Activated CD4-positive, CD25-positive, alpha-beta regulatory T cell treated with anti-CD3 and anti-CD28 coated beads, Interleukin-2, amount 50 U/mL, for 72 hours (primary cell): Measurements from ENCODE around the gene MSRB3.

ENCODE experiments used
- DNase-seq: peaks from one replicate; pipeline ENCODE4 v3.0.0; 2021

Gene MSRB3

GRCh38 chr12:65501093-65501621 lies 222.7 kb downstream of the MSRB3 start:
- DNase-seq, result no peak

GRCh38 chr12:65501935-65502334 lies 223.5 kb downstream of the MSRB3 start:
- DNase-seq, result no peak

- DNase-seq, result no peak
Measured at GRCh38 chr12:65504417-65504816, 225.9 kb downstream of the MSRB3 start.

- DNase-seq, result no peak
Measured at GRCh38 chr12:65505386-65506121, 227.1 kb downstream of the MSRB3 start.

- DNase-seq, result no peak
Measured at GRCh38 chr12:65508276-65509035, 230.0 kb downstream of the MSRB3 start.

GRCh38 chr12:65510007-65510406 lies 231.5 kb downstream of the MSRB3 start:
- no peak for DNase-seq

GRCh38 chr12:65510584-65511050 lies 232.1 kb downstream of the MSRB3 start:
- no peak for DNase-seq

- no peak for DNase-seq
Measured at GRCh38 chr12:65511134-65511834, 232.8 kb downstream of the MSRB3 start.

- no peak for DNase-seq
Measured at GRCh38 chr12:65511912-65512311, 233.4 kb downstream of the MSRB3 start.
